ENCODE results near the gene UQCRC2. TPM values are rescaled to one million over a fixed set of nuclear protein-coding genes. Genes with fewer than 3 reads are reported as not detected.

The UQCRC2 gene
- total and polyA plus RNA-seq, 4 donors, result 122 to 143 (median 131) TPM

GRCh38 chr16:21986692-21987246 is 33.6 kb downstream of the UQCRC2 start:
- no peak overlapping the region for H3K4me3 ChIP-seq (ENCODE audit: low read length in 2 of 2)
- no peaks in the 10 kb centered on the region for H3K9me3 ChIP-seq (ENCODE audit: control insufficient read depth, low read length)
- H3K27me3 ChIP-seq (ENCODE audit: control insufficient read depth in 1 of 2, insufficient read depth in 2 of 2, low read length in 1 of 2), result no peaks in the 10 kb centered on the region
- intact Hi-C loops (cut with DNase I), result no loop called here
- 80 to 82% methylated on average over 4 of the region's 4 CpGs for WGBS, 2 donors
- H3K36me3 ChIP-seq (ENCODE audit: control insufficient read depth in 1 of 2, insufficient read depth in 2 of 2, low read length in 1 of 2), result peaks cover 0 to 7% of the 10 kb centered on the region in 2 donors
- no peaks in the 10 kb centered on the region for H3K4me1 ChIP-seq (ENCODE audit: control insufficient read depth in 1 of 2, insufficient read depth in 2 of 2, low read length in 2 of 2)
- DNase-seq (no peak), ATAC-seq (ENCODE audit: low FRiP score) (no peak)
- no peak overlapping the region for H3K27ac ChIP-seq (ENCODE audit: low read depth in 1 of 2, low read length in 2 of 2)

DNA sequence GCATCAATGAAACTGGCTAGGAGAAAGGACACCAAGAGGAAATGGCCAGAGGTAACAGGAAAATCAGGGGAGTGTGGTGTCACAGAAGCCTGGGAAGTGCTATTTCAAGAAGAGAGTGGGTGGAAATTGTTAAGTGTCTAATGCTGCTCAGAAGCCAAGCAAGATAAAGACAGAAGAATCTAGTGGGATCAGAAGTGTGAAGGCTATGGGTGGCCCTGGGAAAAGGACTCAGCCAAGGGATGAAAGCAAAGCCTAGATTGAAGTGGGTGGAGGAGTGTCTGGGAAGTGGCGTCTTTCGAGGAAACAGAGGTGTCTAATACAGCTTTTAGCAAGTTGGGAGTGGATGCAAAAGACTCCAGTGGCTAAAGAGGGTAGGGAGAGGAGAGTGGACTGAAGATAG is 34.3 kb downstream of the UQCRC2 start:
- ATAC-seq (ENCODE audit: low FRiP score) (no peak), DNase-seq (no peak)
- intact Hi-C loops (cut with DNase I), result no loop called here
- Histone ChIP-seq H3K36me3 (ENCODE audit: control insufficient read depth in 1 of 2, insufficient read depth in 2 of 2, low read length in 1 of 2) (peaks cover 0 to 5% of the 10 kb centered on the region in 2 donors), H3K4me1 (ENCODE audit: control insufficient read depth in 1 of 2, insufficient read depth in 2 of 2, low read length in 2 of 2) (no peaks in the 10 kb centered on the region), H3K27ac (ENCODE audit: low read depth in 1 of 2, low read length in 2 of 2) (no peak overlapping the region), H3K9me3 (ENCODE audit: control insufficient read depth, low read length) (no peaks in the 10 kb centered on the region), H3K4me3 (ENCODE audit: low read length in 2 of 2) (no peak overlapping the region), H3K27me3 (ENCODE audit: control insufficient read depth in 1 of 2, insufficient read depth in 2 of 2, low read length in 1 of 2) (no peaks in the 10 kb centered on the region)
- 86 to 92% methylated on average over 2 of the region's 2 CpGs for WGBS, 2 donors

DNA sequence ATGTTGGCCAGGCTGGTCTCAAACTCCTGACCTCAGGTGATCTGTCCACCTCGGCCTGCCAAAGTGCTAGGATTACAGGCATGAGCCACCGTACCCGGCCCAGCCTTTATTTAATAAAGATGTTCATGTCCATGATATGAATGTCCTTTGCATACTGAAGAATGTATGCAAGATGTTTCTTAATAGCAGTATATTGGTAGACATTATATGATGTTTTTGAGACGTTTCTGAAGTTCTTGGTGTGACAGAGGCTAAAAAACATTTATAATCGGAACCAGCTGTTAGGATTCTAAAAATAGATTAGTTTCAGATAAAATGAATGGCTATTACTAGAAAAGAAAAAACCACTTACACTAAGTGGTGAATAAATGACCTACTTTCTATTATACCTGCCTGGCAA is 36.0 kb downstream of the UQCRC2 start:
- Histone ChIP-seq H3K4me1 (ENCODE audit: control insufficient read depth in 1 of 2, insufficient read depth in 2 of 2, low read length in 2 of 2) (no peaks in the 10 kb centered on the region), H3K4me3 (ENCODE audit: low read length in 2 of 2) (no peak overlapping the region), H3K36me3 (ENCODE audit: control insufficient read depth in 1 of 2, insufficient read depth in 2 of 2, low read length in 1 of 2) (peaks cover 0 to 3% of the 10 kb centered on the region in 2 donors), H3K27ac (ENCODE audit: low read depth in 1 of 2, low read length in 2 of 2) (no peak overlapping the region), H3K27me3 (ENCODE audit: control insufficient read depth in 1 of 2, insufficient read depth in 2 of 2, low read length in 1 of 2) (no peaks in the 10 kb centered on the region), H3K9me3 (ENCODE audit: control insufficient read depth, low read length) (no peaks in the 10 kb centered on the region)
- ATAC-seq (ENCODE audit: low FRiP score) (no peak), DNase-seq (no peak)
- intact Hi-C loops (cut with DNase I), result no loop called here
- 31 to 35% methylated on average over 5 of the region's 5 CpGs for whole genome bisulfite sequencing, 2 donors

- Histone ChIP-seq H3K9me3 (ENCODE audit: control insufficient read depth, low read length) (no peaks in the 10 kb centered on the region), H3K4me3 (ENCODE audit: low read length in 2 of 2) (no peak overlapping the region), H3K4me1 (ENCODE audit: control insufficient read depth in 1 of 2, insufficient read depth in 2 of 2, low read length in 2 of 2) (no peaks in the 10 kb centered on the region), H3K27me3 (ENCODE audit: control insufficient read depth in 1 of 2, insufficient read depth in 2 of 2, low read length in 1 of 2) (no peaks in the 10 kb centered on the region), H3K27ac (ENCODE audit: low read depth in 1 of 2, low read length in 2 of 2) (no peak overlapping the region), H3K36me3 (ENCODE audit: control insufficient read depth in 1 of 2, insufficient read depth in 2 of 2, low read length in 1 of 2) (no peaks in the 10 kb centered on the region)
- DNase-seq (no peak), ATAC-seq (ENCODE audit: low FRiP score) (no peak)
- 87 to 92% methylated on average over 2 of the region's 2 CpGs for WGBS, 2 donors
- intact Hi-C loops (cut with DNase I), result no loop called here
Observed at GRCh38 chr16:21989751-21990150, 36.6 kb downstream of the UQCRC2 start.

DNA sequence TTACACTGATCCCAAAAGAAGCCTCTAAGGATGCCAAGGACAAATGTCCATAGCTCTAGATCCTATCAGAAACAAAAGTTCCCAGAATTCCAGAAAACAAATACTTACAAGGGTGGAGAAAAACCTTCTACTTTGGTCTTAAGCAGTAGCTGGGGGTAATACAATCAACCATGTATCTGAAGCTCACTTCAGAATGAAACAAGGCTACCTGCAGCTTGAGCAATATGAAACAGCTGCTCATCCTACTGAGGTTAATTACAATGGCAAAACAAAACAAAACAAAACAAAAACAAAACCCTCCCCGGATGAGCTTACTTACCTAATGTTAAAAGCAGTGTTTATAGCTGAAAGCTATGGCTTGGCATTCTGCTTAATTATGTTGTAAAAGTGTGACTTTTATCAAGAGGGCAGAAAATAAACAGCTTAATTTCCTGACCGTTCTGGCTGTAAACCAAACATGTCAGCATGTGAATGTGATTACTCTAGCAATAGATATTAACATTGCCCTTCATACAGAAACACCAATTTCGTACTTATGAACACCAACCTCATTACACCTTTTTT is 37.3 kb downstream of the UQCRC2 start:
- H3K9me3 ChIP-seq (ENCODE audit: control insufficient read depth, low read length), result no peaks in the 10 kb centered on the region

DNA sequence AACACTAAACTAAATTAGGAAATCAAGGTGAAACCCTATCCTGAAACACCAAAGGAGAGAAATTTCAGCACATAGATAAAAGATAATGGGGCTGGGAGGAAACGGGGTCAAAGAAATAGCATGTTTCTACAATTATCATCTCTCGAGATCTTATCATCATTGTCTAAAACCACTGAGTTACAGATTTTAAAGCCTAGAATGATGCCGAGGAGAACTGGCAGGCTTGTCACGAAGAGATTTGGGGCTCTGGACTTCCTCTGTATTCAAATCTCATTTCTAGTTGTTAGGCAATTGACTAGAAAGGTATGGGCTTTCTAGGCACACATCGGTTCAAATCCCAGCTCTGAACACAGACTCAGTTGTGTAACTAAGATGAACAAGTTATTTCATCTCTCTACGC is 38.5 kb downstream of the UQCRC2 start:
- no peaks in the 10 kb centered on the region for H3K4me1 ChIP-seq (ENCODE audit: control insufficient read depth in 1 of 2, insufficient read depth in 2 of 2, low read length in 2 of 2)
- no peaks in the 10 kb centered on the region for H3K27me3 ChIP-seq (ENCODE audit: control insufficient read depth in 1 of 2, insufficient read depth in 2 of 2, low read length in 1 of 2)
- intact Hi-C loops (cut with DNase I), result no loop called here
- no peak overlapping the region for H3K4me3 ChIP-seq (ENCODE audit: low read length in 2 of 2)
- DNase-seq (no peak), ATAC-seq (ENCODE audit: low FRiP score) (no peak)
- no peak overlapping the region for H3K27ac ChIP-seq (ENCODE audit: low read depth in 1 of 2, low read length in 2 of 2)
- 75 to 79% methylated on average over 6 of the region's 6 CpGs for WGBS, 2 donors
- no peaks in the 10 kb centered on the region for H3K9me3 ChIP-seq (ENCODE audit: control insufficient read depth, low read length)
- H3K36me3 ChIP-seq (ENCODE audit: control insufficient read depth in 1 of 2, insufficient read depth in 2 of 2, low read length in 1 of 2), result no peaks in the 10 kb centered on the region

More for the DNA sequence above, 37.3 kb downstream of the UQCRC2 start:
- intact Hi-C loops (cut with DNase I), result no loop called here
- no peaks in the 10 kb centered on the region for H3K36me3 ChIP-seq (ENCODE audit: control insufficient read depth in 1 of 2, insufficient read depth in 2 of 2, low read length in 1 of 2)
- DNase-seq (no peak), ATAC-seq (ENCODE audit: low FRiP score) (no peak)
- no peaks in the 10 kb centered on the region for H3K4me1 ChIP-seq (ENCODE audit: control insufficient read depth in 1 of 2, insufficient read depth in 2 of 2, low read length in 2 of 2)
- no peaks in the 10 kb centered on the region for H3K27me3 ChIP-seq (ENCODE audit: control insufficient read depth in 1 of 2, insufficient read depth in 2 of 2, low read length in 1 of 2)
- H3K27ac ChIP-seq (ENCODE audit: low read depth in 1 of 2, low read length in 2 of 2), result no peak overlapping the region
- WGBS, 2 donors, result 55 to 61% methylated on average over 3 of the region's 3 CpGs
- no peak overlapping the region for H3K4me3 ChIP-seq (ENCODE audit: low read length in 2 of 2)

DNA sequence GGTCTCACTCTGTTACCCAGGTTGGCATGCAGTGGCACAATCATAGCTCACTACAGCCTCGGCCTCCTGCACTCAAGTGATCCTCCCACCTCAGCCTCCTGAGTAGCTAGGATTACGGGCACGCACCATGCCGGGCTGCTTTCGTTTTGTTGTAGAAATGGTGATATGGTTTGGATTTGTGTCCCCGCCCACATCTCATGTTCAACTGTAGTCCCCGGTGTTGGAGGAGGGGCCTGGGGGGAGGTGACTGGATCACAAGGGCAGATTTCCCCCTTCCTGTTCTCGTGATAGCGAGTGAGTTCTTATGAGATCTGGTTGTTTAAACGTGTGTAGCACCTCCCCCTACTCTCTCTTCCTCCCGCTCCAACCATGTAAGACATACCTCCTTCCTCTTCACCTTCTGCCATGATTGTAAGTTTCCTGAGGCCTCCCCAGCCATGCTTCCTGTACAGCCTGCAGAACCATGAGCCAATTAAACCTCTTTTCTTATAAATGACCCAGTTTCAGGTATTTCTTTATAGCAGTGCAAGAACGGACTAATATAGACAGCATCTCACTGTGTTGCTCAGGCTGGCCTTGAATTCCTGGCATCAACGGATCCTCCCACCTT is 41.8 kb downstream of the UQCRC2 start:
- Histone ChIP-seq H3K4me3 (ENCODE audit: low read length in 2 of 2) (no peak overlapping the region), H3K9me3 (ENCODE audit: control insufficient read depth, low read length) (no peaks in the 10 kb centered on the region), H3K36me3 (ENCODE audit: control insufficient read depth in 1 of 2, insufficient read depth in 2 of 2, low read length in 1 of 2) (no peaks in the 10 kb centered on the region), H3K27ac (ENCODE audit: low read depth in 1 of 2, low read length in 2 of 2) (no peak overlapping the region), H3K27me3 (ENCODE audit: control insufficient read depth in 1 of 2, insufficient read depth in 2 of 2, low read length in 1 of 2) (no peaks in the 10 kb centered on the region), H3K4me1 (ENCODE audit: control insufficient read depth in 1 of 2, insufficient read depth in 2 of 2, low read length in 2 of 2) (no peaks in the 10 kb centered on the region)
- DNase-seq (no peak), ATAC-seq (ENCODE audit: low FRiP score) (no peak)
- WGBS, 2 donors, result 85 to 87% methylated on average over 13 of the region's 13 CpGs
- intact Hi-C loops (cut with DNase I), result no loop called here

DNA sequence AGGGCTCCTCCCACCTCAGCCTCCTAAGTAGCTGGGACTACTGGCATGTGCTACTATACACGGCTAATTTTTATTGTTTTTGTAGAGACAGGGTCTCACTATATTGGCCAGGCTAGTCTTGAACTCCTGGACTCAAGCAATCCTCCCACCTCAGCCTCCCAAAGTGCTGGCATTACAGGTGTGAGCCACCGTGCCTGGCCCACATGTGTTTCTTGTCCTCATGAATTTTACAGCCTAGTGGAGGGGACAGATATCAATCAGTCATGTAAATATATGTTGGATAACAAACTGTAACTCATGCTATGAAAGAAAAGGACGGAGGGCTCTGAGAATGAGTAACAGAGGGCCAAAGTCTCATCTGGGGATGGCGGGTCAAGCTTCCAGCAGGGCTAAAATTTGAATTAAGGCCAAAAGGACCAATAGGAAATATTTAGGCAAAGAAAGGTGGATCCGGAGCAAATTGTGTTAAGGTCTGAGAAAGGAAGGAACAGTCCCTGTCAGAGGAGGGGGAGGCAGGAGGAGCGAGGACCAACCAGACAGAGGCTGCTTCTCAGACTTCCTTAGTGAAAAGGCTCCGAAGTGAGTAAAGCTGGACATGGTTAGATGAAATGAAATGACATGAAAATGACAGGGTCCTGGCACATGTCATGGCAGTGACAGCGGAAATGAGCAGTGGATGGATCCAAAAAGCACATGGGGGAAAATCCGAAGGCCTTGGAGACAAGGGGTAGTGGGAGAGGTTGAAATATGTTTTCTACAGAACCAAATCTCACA is 43.9 kb downstream of the UQCRC2 start:
- Histone ChIP-seq H3K4me3 (ENCODE audit: low read length in 2 of 2) (no peak overlapping the region), H3K4me1 (ENCODE audit: control insufficient read depth in 1 of 2, insufficient read depth in 2 of 2, low read length in 2 of 2) (no peaks in the 10 kb centered on the region), H3K27me3 (ENCODE audit: control insufficient read depth in 1 of 2, insufficient read depth in 2 of 2, low read length in 1 of 2) (no peaks in the 10 kb centered on the region), H3K36me3 (ENCODE audit: control insufficient read depth in 1 of 2, insufficient read depth in 2 of 2, low read length in 1 of 2) (no peaks in the 10 kb centered on the region), H3K27ac (ENCODE audit: low read depth in 1 of 2, low read length in 2 of 2) (no peak overlapping the region), H3K9me3 (ENCODE audit: control insufficient read depth, low read length) (no peaks in the 10 kb centered on the region)
- no peak for DNase-seq
- 87% methylated on average over 9 of the region's 9 CpGs for WGBS, 2 donors
- ATAC-seq (ENCODE audit: low FRiP score), result no peak
- intact Hi-C loops (cut with DNase I), result no loop called here

Data from aorta (tissue), 5 donors.